H1 (cell line): Measurements from ENCODE around the gene ASB13.

Experiments used
- CTBP2 ChIP-seq: IDR thresholded peaks from 2 replicates; pipeline ENCODE4 v1.7.0; 2011; ENCODE audit warnings: borderline replicate concordance, mild to moderate bottlenecking, moderate library complexity, mixed read lengths, low read length; ENCODE audit not compliant: insufficient read depth, insufficient read length
- EP300 ChIP-seq, 2 experiments: IDR thresholded peaks; 1 replicate in 1 of 2; 2 replicates in 1 of 2; pipeline ENCODE4 v1.6.1; 2011 to 2012; ENCODE audit warnings: low read depth in 2 of 2, low read length in 2 of 2, mild to moderate bottlenecking in 2 of 2, borderline replicate concordance in 1 of 2, inconsistent platforms in 1 of 2, moderate library complexity in 1 of 2
- TF ChIP-seq, protein P1 (sequence below), 3 experiments: IDR thresholded peaks; 1 replicate in 2 of 3; 2 replicates in 1 of 3; pipeline versions ENCODE4 v1.5.1 to v1.6.1; 2011; ENCODE audit warnings: low read length in 3 of 3, mild to moderate bottlenecking in 3 of 3, inconsistent platforms in 2 of 3, low read depth in 1 of 3, moderate library complexity in 1 of 3; ENCODE audit not compliant: insufficient read depth in 1 of 3; ENCODE audit errors: control extremely low read depth in 1 of 3

GRCh38 chr10:5619362-5620211, 46.8 kb downstream of the ASB13 start:
- TF ChIP-seq, protein P1, sequence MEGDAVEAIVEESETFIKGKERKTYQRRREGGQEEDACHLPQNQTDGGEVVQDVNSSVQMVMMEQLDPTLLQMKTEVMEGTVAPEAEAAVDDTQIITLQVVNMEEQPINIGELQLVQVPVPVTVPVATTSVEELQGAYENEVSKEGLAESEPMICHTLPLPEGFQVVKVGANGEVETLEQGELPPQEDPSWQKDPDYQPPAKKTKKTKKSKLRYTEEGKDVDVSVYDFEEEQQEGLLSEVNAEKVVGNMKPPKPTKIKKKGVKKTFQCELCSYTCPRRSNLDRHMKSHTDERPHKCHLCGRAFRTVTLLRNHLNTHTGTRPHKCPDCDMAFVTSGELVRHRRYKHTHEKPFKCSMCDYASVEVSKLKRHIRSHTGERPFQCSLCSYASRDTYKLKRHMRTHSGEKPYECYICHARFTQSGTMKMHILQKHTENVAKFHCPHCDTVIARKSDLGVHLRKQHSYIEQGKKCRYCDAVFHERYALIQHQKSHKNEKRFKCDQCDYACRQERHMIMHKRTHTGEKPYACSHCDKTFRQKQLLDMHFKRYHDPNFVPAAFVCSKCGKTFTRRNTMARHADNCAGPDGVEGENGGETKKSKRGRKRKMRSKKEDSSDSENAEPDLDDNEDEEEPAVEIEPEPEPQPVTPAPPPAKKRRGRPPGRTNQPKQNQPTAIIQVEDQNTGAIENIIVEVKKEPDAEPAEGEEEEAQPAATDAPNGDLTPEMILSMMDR (IDR thresholded peaks at IDR 0.05; ENCODE audit: control extremely low read depth in 1 of 3, insufficient read depth in 1 of 3, low read depth in 1 of 3, low read length in 3 of 3) = no peak
- TF ChIP-seq CTBP2 (no peak), EP300 (IDR thresholded peaks at IDR 0.05; ENCODE audit: borderline replicate concordance in 1 of 2, low read depth in 2 of 2, low read length in 2 of 2) (no peak)
